Activated naive CD8-positive, alpha-beta T cell (primary cell): ENCODE data around the gene SLC6A1.
"Not testable (repeated sequence)": the region's sequence is repeated elsewhere in the genome, so short reads cannot be mapped to it uniquely, and the experiment has no call there.

Source experiments
- H3K27ac Mint-ChIP-seq: one replicate; pipeline ENCODE4 v1.8.0; 2021; ENCODE audit warnings: mixed read lengths
- H3K27me3 Mint-ChIP-seq: one replicate; pipeline ENCODE4 v1.8.0; 2021; ENCODE audit warnings: mixed read lengths
- H3K36me3 Mint-ChIP-seq: one replicate; pipeline ENCODE4 v1.8.0; 2021; ENCODE audit warnings: mixed read lengths
- H3K4me1 Mint-ChIP-seq: one replicate; pipeline ENCODE4 v1.8.0; 2021; ENCODE audit warnings: low read depth, mixed read lengths
- H3K4me3 Mint-ChIP-seq: one replicate; pipeline ENCODE4 v1.8.0; 2021; ENCODE audit warnings: mild to moderate bottlenecking, mixed read lengths
- H3K9me3 Mint-ChIP-seq: one replicate; pipeline ENCODE4 v1.8.0; 2021; ENCODE audit warnings: low read depth, mixed read lengths

Gene SLC6A1

DNA sequence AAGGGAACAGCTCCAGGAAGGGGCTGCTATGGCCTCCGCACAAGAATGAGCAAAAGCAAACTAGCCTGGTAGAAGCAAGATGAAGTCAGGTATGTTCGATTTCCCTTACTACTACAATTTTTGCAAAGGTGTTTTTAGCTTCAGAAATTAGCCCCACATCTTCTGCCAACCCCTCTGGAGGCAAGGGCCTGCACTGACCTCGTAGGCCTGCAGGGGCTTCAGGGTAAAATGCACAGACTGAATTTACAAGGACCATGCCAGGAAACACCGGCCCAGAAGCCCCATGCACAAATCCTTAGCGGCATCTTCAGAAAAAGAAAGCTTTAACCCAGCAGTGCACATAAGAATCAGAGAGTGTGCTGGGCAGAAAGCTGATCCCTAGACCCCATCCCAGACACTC is 53.0 kb downstream of the SLC6A1 start:
- H3K27ac Mint-ChIP-seq: no peak overlapping the region
- H3K36me3 Mint-ChIP-seq: no peaks in the 10 kb centered on the region
- H3K27me3 Mint-ChIP-seq: peaks cover 6% of the 10 kb centered on the region
- H3K4me3 Mint-ChIP-seq: no peak overlapping the region
- no peaks in the 10 kb centered on the region for H3K4me1 Mint-ChIP-seq
- no peaks in the 10 kb centered on the region for H3K9me3 Mint-ChIP-seq

DNA sequence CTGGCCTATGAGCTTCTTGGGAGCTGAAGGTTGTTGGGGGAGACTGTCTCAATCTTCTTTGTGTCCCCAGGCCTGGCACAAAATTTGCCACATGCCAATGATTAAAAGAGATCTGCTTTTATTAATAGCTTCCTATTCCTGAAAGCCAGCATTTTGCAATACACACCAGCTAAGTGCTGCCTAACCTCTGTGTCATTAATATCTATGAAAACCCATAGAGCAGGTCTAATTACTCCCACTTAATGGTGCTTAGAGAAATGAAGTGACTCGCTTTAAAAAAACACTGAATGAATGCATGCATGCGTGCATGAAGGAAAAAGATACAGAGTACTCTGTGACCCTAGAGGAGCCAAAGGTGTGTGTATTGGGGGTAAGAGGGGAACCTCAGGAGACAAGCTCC is 55.0 kb downstream of the SLC6A1 start:
- Mint-ChIP-seq H3K27me3 (peaks cover 8% of the 10 kb centered on the region), H3K4me1 (no peaks in the 10 kb centered on the region), H3K9me3 (no peaks in the 10 kb centered on the region), H3K27ac (no peak overlapping the region), H3K4me3 (no peak overlapping the region), H3K36me3 (no peaks in the 10 kb centered on the region)

DNA sequence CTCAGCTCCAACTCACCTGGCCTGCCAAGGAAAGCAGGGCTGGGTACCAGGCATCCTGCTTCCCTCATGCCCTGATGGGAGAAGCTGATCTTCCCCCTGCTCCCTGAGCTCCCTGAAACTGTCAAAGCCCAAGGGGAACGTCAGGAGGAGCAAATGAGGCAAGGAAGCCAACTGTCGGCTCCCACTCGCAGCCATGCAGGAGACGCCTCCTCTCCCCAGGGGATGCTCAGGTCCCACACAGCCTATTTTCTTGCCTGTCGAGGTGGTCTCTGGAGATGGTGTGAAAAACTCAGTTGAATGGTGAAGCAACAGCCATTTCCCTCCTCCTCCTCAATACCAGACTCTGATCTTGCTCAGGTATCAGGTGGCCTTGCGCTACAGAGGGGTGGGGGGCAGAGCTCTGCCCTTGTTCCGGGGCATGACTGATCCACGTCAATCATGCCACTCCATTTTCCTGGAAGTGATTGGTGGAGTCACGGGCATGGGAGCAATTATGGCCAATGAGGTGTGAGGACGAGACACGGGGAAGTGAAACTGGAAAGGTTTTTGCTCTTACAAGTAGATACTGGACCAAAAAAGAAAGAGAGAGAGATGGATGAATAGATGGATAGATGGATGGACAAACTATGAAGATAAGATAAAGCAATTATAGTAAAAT is 58.2 kb downstream of the SLC6A1 start:
- Mint-ChIP-seq H3K27me3 (peaks cover 12% of the 10 kb centered on the region), H3K36me3 (no peaks in the 10 kb centered on the region), H3K4me1 (no peaks in the 10 kb centered on the region), H3K9me3 (no peaks in the 10 kb centered on the region), H3K4me3 (no peak overlapping the region), H3K27ac (no peak overlapping the region)

DNA sequence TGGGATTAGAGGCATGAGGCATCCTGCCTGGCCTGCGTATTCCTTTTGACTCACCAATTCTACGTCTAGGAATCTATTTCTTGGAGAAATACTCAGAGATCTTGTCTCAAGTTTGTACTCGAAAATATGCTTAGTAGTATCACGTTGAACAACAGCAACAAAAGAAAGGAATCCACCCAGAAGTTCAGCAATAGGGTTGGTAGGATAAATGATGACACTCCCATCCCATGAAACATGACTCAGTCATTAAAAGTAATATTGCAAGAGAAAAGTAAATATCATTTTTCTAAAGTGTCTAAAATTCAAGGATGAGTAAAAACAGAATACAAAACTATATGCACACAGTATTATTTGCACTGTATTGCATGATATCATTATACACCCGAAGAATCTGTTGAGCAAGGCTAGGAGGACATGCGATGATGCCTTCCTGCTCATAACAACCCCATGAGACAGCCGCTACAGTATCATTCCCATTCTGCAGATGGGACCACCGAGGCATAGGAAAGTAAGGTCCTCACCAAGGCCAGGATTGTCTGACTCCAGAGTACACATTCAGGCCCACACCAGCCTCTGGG is 61.5 kb downstream of the SLC6A1 start:
- no peak overlapping the region for H3K4me3 Mint-ChIP-seq
- peaks cover 14% of the 10 kb centered on the region for H3K27me3 Mint-ChIP-seq
- no peak overlapping the region for H3K27ac Mint-ChIP-seq
- H3K36me3 Mint-ChIP-seq: no peaks in the 10 kb centered on the region
- H3K4me1 Mint-ChIP-seq: no peaks in the 10 kb centered on the region
- no peaks in the 10 kb centered on the region for H3K9me3 Mint-ChIP-seq

DNA sequence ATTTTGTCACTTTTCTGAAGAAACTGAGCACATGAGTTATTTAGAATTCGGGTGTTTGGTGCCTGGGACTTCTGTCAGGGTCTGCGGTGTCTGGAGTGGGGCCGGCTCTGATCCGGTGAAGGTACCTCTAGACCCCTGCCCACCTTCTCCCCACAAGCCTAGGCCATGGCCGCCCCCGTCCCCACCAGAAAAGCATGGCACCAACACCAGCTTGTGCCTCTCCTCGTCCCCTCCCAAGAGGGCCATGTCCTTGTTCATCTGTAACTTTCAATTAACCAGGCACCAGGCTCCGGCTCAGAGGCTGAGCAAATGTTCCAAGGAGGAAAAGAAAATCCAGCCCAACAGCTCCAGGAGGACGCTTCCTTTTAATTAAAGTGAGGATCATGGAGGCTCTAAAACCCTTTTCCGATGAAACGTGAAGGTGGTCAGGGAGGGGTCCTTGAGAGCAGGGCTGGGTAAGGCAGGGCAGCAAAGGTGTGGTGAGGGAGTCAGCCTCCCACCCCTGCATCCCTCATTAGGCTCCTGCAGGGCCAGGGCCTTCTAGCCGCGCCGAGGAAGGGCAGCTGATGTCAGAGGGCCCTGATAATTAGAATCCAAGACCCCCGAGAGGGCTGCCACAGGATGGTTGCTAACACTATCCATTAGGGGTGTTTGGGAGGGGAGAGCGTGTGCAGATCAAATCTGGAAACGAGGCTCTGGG is 62.3 kb downstream of the SLC6A1 start:
- Mint-ChIP-seq H3K4me3 (no peak overlapping the region), H3K27me3 (peaks cover 10% of the 10 kb centered on the region), H3K9me3 (no peaks in the 10 kb centered on the region), H3K4me1 (no peaks in the 10 kb centered on the region), H3K36me3 (no peaks in the 10 kb centered on the region), H3K27ac (no peak overlapping the region)

DNA sequence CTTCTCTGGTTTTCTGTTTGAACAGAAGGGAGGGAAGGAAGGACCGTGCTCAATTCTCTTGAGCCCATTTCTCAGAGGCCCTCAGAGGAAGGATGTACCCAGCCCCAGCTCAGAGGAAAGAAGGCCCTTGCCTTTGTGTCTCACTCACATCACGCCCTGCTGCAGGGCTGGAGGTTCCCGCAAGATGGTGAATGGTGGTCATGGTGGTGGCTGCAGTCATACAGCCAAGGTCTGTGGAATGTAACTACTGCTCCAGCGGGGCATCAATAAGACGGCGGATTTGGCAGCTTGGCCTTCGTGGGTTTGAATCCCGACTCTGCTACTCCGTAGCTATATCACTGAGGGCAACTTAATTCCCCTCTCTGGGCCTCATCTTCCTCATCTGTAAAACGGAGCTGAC is 62.9 kb downstream of the SLC6A1 start:
- H3K36me3 Mint-ChIP-seq: no peaks in the 10 kb centered on the region
- H3K9me3 Mint-ChIP-seq: no peaks in the 10 kb centered on the region
- H3K4me3 Mint-ChIP-seq: no peak overlapping the region
- peaks cover 3% of the 10 kb centered on the region for H3K4me1 Mint-ChIP-seq
- H3K27ac Mint-ChIP-seq: no peak overlapping the region
- peaks cover 14% of the 10 kb centered on the region for H3K27me3 Mint-ChIP-seq

DNA sequence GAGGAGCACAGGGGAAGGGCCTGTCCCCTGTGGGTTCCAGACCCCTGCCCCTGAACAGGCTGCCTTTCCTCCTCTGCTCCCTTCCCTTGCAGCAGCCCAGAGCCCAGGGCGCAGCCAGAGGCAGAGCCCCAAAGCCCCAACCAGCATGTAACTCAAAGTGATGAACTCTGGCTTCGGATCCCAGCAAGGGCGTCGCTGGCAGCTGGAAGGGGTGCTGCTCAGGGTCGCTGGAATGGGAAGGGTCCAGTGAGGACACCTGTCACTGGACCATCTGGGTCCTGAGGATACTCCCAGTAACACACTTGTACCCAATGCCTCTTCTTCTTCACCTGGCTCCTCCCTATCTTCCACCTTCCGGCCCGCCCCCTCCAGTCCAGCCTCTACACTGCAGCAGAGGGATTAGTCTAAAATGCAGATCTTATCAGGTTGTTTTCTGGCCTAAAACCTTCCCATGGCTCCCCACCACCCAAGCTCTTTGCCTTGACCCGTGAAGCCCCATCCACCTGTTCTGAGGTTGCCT is 64.0 kb downstream of the SLC6A1 start:
- H3K27me3 Mint-ChIP-seq: peaks cover 14% of the 10 kb centered on the region
- H3K9me3 Mint-ChIP-seq: no peaks in the 10 kb centered on the region
- H3K4me3 Mint-ChIP-seq: no peak overlapping the region
- peaks cover 3% of the 10 kb centered on the region for H3K4me1 Mint-ChIP-seq
- no peak overlapping the region for H3K27ac Mint-ChIP-seq
- H3K36me3 Mint-ChIP-seq: no peaks in the 10 kb centered on the region

DNA sequence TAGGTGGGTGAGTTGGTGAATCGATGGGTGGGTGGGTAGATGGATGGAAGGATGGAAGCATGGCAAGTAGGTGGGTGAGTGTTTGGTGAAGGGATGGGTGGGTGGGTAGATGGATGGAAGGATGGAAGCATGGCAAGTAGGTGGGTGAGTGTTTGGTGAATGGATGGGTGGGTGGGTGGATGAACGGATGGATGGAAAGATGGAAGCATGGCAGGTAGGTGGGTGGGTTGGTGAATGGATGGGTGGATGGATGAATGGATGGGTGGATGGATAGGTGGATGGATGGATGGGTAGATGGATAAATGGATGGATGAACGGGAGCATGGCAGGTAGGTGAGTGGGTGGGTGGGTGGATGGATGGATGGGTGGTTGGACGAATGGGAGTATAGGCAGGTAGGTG is 65.1 kb downstream of the SLC6A1 start:
- Mint-ChIP-seq H3K27me3 (peaks cover 11% of the 10 kb centered on the region), H3K9me3 (no peaks in the 10 kb centered on the region), H3K36me3 (no peaks in the 10 kb centered on the region), H3K27ac (no peak overlapping the region), H3K4me1 (peaks cover 3% of the 10 kb centered on the region), H3K4me3 (no peak overlapping the region)

DNA sequence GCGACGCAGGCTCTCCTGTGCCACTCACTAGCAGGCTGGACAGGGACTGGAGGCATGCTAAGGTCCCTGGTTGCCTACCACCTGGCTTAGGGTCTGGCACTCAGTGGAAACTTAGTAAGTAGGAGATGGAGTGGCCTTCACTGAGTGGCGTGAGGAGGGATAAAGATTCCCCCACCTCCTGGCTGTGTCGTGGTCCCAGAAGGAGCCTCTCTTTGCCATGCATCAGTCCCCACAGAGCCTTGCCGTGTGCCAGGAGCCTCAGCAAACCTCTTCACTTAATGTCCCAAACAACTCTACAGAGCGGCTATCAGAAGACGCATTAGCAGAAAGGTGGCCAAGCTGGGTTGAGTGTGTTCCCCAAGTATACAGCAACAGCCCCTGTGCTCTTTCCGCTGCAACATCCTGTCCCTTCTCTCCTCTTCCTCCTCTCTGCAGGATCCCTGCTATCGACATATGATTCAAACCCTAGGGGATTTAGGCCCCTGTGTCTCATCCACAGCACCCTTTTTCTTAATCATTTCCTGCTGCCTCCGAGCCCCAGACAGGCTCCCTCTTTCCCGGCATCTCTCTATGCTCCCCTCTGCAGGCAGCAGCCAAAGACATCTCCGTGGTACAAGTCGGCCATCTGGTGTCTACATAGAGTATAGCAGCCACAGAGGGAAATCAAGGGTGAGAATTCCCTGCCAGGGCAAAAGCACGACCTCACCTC is 66.7 kb downstream of the SLC6A1 start:
- H3K4me1 Mint-ChIP-seq: peaks cover 3% of the 10 kb centered on the region
- no peaks in the 10 kb centered on the region for H3K36me3 Mint-ChIP-seq
- peaks cover 6% of the 10 kb centered on the region for H3K27me3 Mint-ChIP-seq
- no peak overlapping the region for H3K27ac Mint-ChIP-seq
- H3K9me3 Mint-ChIP-seq: no peaks in the 10 kb centered on the region
- no peak overlapping the region for H3K4me3 Mint-ChIP-seq

DNA sequence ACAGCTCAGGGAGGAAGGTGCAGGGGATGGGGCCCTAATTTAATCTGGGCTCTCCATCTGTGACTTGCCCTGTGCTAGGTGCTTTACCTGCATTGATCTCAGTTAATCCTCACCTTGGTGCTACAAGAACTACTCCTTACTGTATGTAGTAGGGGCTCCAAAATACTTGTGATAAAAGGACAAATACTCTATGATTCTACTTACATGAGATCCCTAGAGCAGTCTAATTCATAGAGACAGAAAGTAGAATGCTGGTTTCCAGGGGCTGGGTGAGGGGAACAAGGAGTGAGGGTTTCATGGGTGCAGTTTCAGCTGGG is 67.2 kb downstream of the SLC6A1 start:
- Mint-ChIP-seq H3K36me3 (no peaks in the 10 kb centered on the region), H3K27ac (no peak overlapping the region), H3K4me1 (peaks cover 3% of the 10 kb centered on the region), H3K4me3 (no peak overlapping the region), H3K27me3 (peaks cover 8% of the 10 kb centered on the region), H3K9me3 (no peaks in the 10 kb centered on the region)

DNA sequence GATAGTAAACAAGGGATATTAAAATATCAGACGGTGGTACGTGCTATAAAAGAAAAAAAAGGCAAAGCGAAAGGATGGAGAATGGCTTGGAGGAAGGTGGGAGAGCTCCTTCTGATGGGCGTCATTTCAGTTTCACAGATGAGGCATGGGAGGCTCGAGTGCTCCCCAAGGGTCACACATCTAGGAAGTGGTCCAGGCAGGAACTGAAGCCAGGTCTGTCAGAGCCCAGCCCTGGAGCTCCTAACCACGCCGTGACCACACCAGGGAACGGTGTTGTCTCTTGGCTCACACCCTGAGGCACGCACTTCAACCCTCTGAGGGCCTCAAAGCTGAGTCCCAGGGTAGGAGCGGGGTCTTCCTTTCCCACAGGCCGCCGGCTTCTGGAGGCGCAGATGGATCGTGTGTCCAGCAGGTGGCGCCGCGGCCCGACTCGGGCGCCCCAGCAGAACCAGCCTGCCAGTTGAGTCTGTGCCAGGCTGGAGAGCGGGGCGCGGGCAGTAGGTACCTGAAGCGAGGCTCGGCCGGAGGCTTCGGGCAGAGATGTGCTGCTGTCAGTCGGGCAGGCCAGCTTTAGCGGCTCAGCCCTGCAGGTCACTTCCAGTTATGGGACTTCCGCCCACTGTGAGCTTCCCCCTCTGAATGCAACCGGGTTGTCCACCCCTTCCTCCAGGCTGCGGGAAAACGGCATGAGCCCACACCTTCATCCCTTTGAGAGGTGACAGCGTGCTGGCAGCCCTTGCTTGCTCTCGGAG is 68.1 kb downstream of the SLC6A1 start:
- H3K4me1 Mint-ChIP-seq: peaks cover 3% of the 10 kb centered on the region
- no peak overlapping the region for H3K4me3 Mint-ChIP-seq
- no peak overlapping the region for H3K27ac Mint-ChIP-seq
- H3K27me3 Mint-ChIP-seq: peaks cover 10% of the 10 kb centered on the region
- no peaks in the 10 kb centered on the region for H3K36me3 Mint-ChIP-seq
- H3K9me3 Mint-ChIP-seq: no peaks in the 10 kb centered on the region

DNA sequence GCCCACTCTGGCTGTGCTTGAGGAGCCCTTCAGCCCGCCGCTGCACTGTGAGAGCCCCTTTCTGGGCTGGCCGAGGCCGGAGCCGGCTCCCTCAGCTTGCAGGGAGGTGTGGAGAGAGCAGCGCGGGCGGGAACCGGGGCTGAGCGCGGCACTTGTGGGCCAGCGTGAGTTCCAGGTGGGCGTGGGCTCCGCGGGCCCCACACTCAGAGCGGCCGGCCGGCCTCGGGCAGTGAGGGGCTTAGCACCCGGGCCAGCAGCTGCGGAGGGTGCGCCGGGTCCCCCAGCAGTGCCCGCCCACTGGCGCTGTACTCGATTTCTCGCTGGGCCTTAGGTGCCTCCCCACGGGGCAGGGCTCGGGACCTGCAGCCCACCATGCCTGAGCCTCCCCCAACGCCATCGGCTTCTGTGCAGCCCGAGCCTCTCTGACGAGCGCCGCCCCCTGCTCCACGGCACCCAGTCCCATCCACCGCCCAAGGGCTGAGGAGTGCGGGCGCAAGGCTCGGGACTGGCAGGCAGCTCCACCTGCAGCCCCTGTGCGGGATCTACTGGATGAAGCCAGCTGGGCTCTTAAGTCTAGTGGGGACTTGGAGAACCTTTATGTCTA is 68.8 kb downstream of the SLC6A1 start:
- not testable (repeated sequence) for H3K36me3 Mint-ChIP-seq, H3K4me3 Mint-ChIP-seq, H3K4me1 Mint-ChIP-seq, H3K27ac Mint-ChIP-seq, H3K9me3 Mint-ChIP-seq
- peaks cover 11% of the 10 kb centered on the region for H3K27me3 Mint-ChIP-seq

DNA sequence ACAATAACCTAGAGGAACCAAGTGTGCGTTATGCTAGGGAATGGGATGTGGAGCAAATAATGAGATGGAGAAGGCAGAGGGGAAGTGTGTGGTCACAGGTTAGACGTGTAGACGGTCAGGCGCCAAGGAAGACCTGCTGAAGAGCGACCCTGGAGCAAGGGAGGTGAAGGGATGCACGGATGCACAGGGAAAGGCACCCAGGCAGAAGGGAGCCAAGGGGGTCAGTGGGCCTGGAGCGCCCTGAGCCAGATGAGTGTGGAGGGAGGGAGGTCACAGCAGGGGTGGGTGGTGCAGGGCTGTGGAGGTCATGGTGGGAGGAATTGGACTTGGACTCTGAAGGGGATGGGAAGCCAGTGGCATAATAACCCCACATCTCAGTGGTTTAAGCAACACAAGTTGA is 70.2 kb downstream of the SLC6A1 start:
- Mint-ChIP-seq H3K36me3 (no peaks in the 10 kb centered on the region), H3K4me1 (peaks cover 3% of the 10 kb centered on the region), H3K27me3 (peaks cover 11% of the 10 kb centered on the region), H3K4me3 (no peak overlapping the region), H3K9me3 (no peaks in the 10 kb centered on the region), H3K27ac (no peak overlapping the region)

DNA sequence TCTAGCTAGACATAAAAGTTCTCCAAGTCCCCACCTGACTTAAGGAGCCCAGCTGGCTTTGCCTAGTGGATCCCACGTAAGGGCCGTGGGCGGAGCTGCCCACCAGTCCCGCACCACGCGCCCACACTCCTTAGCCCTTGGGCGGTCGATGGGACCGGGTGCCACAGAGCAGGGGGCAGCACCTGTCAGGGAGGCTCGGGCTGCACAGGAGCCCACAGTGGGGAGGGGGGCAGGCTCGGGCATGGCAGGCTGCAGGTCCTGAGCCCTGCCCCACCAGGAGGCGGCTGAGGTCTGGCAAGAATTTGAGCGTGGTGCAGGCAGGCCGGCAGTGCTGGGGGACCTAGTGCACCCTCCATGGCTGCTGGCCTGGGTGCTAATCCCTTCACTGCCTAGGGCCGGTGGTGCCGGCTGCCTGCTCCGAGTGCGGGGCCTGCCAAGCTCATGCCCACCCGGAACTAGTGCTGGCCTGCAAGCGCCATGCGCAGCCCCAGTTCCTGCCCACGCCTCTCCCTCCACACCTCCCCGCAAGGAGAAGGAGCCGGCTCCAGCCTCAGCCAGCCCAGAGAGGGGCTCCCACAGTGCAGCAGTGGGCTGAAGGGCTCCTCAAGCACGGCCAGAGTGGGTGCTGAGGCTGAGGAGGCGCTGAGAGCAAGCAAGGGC is 78.7 kb downstream of the SLC6A1 start:
- Mint-ChIP-seq H3K4me3 (no peak overlapping the region), H3K27me3 (peaks cover 9% of the 10 kb centered on the region), H3K27ac (no peak overlapping the region), H3K4me1 (no peaks in the 10 kb centered on the region), H3K9me3 (no peaks in the 10 kb centered on the region), H3K36me3 (no peaks in the 10 kb centered on the region)
